SK-N-SH (cell line): ENCODE results near the gene SPSB3. TPM values are rescaled to one million over a fixed set of nuclear protein-coding genes. Genes with fewer than 3 reads are reported as not detected.

Source experiments
- CTCF ChIA-PET: fragments of 300-600, 350-600 bp; formaldehyde crosslinking; extraction: SDS; loops from one replicate; lab custom pipeline; 2021; lab: Yijun Ruan, JAX
- POLR2A ChIA-PET: fragments of 350-600 bp; sonication (Branson Sonifier 250); formaldehyde crosslinking; extraction: SDS; loops from one replicate; lab custom pipeline; 2020; ENCODE audit warnings: antibody characterized with exemption, inconsistent platforms; lab: Yijun Ruan, JAX
- DNase-seq: peaks from one replicate; pipeline ENCODE4 v3.0.0; 2012
- H2AFZ ChIP-seq: fragments of 200-600 bp; sonication (generic); 2 replicates; pipeline ENCODE4 v1.8.1; 2016; ENCODE audit warnings: antibody characterized with exemption, mild to moderate bottlenecking, low read depth
- H3F3A ChIP-seq: fragments of 200-600 bp; sonication (generic); replicated peaks from 2 replicates; pipeline ENCODE3; 2016; ENCODE audit warnings: antibody characterized with exemption, mild to moderate bottlenecking; ENCODE audit not compliant: insufficient read depth
- H3K27ac ChIP-seq, 2 experiments: fragments of 200-500 bp in 1 of 2; fragments of 200-600 bp in 1 of 2; sonication (Bioruptor generic) in 1 of 2; sonication (generic), shearing (Covaris generic) in 1 of 2; 2 replicates each; pipeline versions ENCODE4 v1.5.1 to v1.6.1; 2014 to 2016; ENCODE audit warnings: low read depth in 2 of 2, inconsistent platforms in 1 of 2, low read length in 1 of 2, mild to moderate bottlenecking in 1 of 2, mixed read lengths in 1 of 2
- H3K27me3 ChIP-seq: fragments of 200-600 bp; sonication (generic), shearing (Covaris generic); 2 replicates; pipeline ENCODE4 v1.6.1; 2016; ENCODE audit warnings: mixed run types; ENCODE audit not compliant: insufficient read depth
- H3K36me3 ChIP-seq, 2 experiments: fragments of 200-500 bp in 1 of 2; fragments of 200-600 bp in 1 of 2; sonication (Bioruptor generic) in 1 of 2; sonication (generic) in 1 of 2; replicated peaks in 1 of 2; 2 replicates each; pipeline versions ENCODE3 to v1.5.1; 2014 to 2016; ENCODE audit warnings: low read length in 1 of 2, mild to moderate bottlenecking in 1 of 2; ENCODE audit not compliant: insufficient read depth in 2 of 2, control insufficient read depth in 1 of 2
- H3K4me1 ChIP-seq, 2 experiments: fragments of 200-500 bp in 1 of 2; fragments of 200-600 bp in 1 of 2; sonication (Bioruptor generic) in 1 of 2; sonication (generic), shearing (Covaris generic) in 1 of 2; 2 replicates each; pipeline versions ENCODE4 v1.5.1 to v1.6.1; 2014 to 2016; ENCODE audit warnings: low read depth in 1 of 2, low read length in 1 of 2, mixed run types in 1 of 2; ENCODE audit not compliant: insufficient read depth in 2 of 2, control insufficient read depth in 1 of 2
- H3K4me2 ChIP-seq: fragments of 200-600 bp; sonication (generic), shearing (Covaris generic); 2 replicates; pipeline ENCODE4 v1.6.1; 2017; ENCODE audit warnings: mixed run types
- H3K4me3 ChIP-seq, 2 experiments: fragments of 200-500 bp in 1 of 2; fragments of 200-600 bp in 1 of 2; sonication (Bioruptor generic) in 1 of 2; sonication (generic), shearing (Covaris generic) in 1 of 2; 2 replicates each; pipeline versions ENCODE4 v1.5.1 to v1.8.1; 2014 to 2016; ENCODE audit warnings: low read depth in 2 of 2, inconsistent platforms in 1 of 2, low read length in 1 of 2, mild to moderate bottlenecking in 1 of 2, mixed read lengths in 1 of 2, moderate library complexity in 1 of 2
- H3K79me2 ChIP-seq: fragments of 200-600 bp; sonication (generic); 2 replicates; pipeline ENCODE4 v1.8.1; 2017; ENCODE audit warnings: mild to moderate bottlenecking; ENCODE audit not compliant: insufficient read depth
- H3K9ac ChIP-seq: fragments of 200-600 bp; sonication (generic); 2 replicates; pipeline ENCODE4 v1.6.1; 2017; ENCODE audit warnings: mixed run types
- H3K9me2 ChIP-seq: fragments of 200-600 bp; sonication (generic); 2 replicates; pipeline ENCODE4 v1.6.1; 2017; ENCODE audit warnings: mixed run types
- H3K9me3 ChIP-seq: fragments of 200-600 bp; sonication (generic); 2 replicates; pipeline ENCODE4 v1.6.1; 2017; ENCODE audit warnings: mixed run types, mild to moderate bottlenecking, moderate library complexity
- H4K20me1 ChIP-seq: fragments of 200-600 bp; sonication (generic); 2 replicates; pipeline ENCODE4 v1.6.1; 2017; ENCODE audit warnings: mild to moderate bottlenecking, mixed run types; ENCODE audit not compliant: insufficient read depth
- JUND ChIP-seq: IDR thresholded peaks from 2 replicates; pipeline ENCODE4 v1.4.0; 2012
- POLR2AphosphoS5 ChIP-seq: IDR thresholded peaks from 2 replicates; pipeline ENCODE4 v1.6.1; 2012; ENCODE audit warnings: low read depth, low read length
- RAD21 ChIP-seq: IDR thresholded peaks from 2 replicates; pipeline ENCODE4 v1.6.1; 2012; ENCODE audit warnings: mild to moderate bottlenecking, low read length
- RCOR1 ChIP-seq: fragments of 150-350 bp; IDR thresholded peaks from 2 replicates; pipeline ENCODE4 v1.6.1; 2017; ENCODE audit warnings: antibody characterized with exemption, low read length
- ZBTB33 ChIP-seq: IDR thresholded peaks from 2 replicates; pipeline ENCODE4 v1.4.0; 2012; ENCODE audit warnings: low read depth, borderline replicate concordance
- WGBS: methylation state at CpG from one replicate; pipeline ENCODE4 v1.1.6; 2017; ENCODE audit warnings: low lambda C conversion rate; 5-methylcytosine and 5-hydroxymethylcytosine counted together
- polyA plus RNA-seq, 3 experiments: library from polyadenylated mRNA; depleted of rRNA; stranded (reverse); fragments of >200 nt; gene quantifications; 2 replicates each; pipeline ENCODE4 v1.2.3, GENCODE V29; 2012
- TF ChIP-seq, protein P1 (sequence below): IDR thresholded peaks from 2 replicates; pipeline ENCODE4 v1.6.1; 2012; ENCODE audit warnings: mild to moderate bottlenecking, low read depth, low read length, moderate library complexity

The SPSB3 gene
- polyA plus RNA-seq, 1 of the 3 experiments (the other 2 are of a cell fraction): 40.6 TPM

- WGBS: no CpG with 5 or more reads among the region's 33 CpGs
Measured at GRCh38 chr16:1792836-1793577, 10.6 kb upstream of the SPSB3 start.

DNA sequence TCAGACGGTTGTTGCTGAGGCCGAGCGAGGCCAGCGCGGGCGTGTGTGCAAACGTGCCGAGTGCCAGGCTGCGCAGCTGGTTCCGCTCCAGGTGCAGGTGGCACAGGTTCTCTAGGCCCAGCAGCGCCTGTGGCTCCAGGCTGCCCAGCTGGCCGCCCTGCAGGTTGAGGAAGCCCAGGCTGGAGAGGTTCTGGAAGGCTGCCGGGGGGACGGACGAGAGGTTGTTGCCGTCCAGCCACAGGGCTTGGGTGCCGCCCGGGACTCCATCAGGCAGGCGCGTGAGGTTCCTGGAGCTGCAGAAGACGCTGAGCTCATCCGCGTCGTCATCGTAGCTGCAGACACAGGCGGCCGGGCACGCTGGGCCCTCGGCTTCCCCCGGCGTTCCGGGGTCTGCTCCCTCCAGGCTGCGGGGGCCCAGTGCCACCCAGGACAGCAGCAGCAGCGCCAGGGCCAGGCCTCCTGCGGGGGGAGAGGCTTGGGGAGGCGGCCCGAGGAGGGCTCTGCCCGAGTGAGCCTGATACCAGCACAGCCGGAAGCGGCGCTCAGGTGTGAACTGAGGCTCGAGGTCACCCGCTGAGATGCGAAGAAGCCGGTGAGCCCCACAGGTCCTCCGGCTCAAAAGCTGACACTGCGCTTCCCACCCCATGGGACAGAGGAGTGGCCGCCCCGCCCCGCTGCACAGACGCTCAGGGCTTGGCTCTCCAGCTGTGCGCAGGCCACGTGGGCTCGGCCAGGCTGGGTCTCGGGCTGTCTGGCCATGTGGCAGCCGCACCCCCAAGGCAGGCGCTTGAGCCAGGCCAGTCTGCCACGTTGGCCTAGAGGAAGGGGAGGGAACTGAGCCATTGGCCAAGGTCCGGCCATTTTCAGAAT is 9.8 kb upstream of the SPSB3 start:
- no peak overlapping the region for H3K4me2 ChIP-seq
- TF ChIP-seq, protein P1, sequence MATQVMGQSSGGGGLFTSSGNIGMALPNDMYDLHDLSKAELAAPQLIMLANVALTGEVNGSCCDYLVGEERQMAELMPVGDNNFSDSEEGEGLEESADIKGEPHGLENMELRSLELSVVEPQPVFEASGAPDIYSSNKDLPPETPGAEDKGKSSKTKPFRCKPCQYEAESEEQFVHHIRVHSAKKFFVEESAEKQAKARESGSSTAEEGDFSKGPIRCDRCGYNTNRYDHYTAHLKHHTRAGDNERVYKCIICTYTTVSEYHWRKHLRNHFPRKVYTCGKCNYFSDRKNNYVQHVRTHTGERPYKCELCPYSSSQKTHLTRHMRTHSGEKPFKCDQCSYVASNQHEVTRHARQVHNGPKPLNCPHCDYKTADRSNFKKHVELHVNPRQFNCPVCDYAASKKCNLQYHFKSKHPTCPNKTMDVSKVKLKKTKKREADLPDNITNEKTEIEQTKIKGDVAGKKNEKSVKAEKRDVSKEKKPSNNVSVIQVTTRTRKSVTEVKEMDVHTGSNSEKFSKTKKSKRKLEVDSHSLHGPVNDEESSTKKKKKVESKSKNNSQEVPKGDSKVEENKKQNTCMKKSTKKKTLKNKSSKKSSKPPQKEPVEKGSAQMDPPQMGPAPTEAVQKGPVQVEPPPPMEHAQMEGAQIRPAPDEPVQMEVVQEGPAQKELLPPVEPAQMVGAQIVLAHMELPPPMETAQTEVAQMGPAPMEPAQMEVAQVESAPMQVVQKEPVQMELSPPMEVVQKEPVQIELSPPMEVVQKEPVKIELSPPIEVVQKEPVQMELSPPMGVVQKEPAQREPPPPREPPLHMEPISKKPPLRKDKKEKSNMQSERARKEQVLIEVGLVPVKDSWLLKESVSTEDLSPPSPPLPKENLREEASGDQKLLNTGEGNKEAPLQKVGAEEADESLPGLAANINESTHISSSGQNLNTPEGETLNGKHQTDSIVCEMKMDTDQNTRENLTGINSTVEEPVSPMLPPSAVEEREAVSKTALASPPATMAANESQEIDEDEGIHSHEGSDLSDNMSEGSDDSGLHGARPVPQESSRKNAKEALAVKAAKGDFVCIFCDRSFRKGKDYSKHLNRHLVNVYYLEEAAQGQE: no peak
- no peak for TF ChIP-seq ZBTB33

More at GRCh38 chr16:1792836-1793577, 10.6 kb upstream of the SPSB3 start:
- Histone ChIP-seq H3K27ac (no peak overlapping the region), H3K4me3 (no peak overlapping the region), H3K9ac (no peak overlapping the region), H2AFZ (no peak overlapping the region), H3K36me3 (peaks cover 0 to 28% of the 10 kb centered on the region in 2 experiments), H3K9me3 (no peaks in the 10 kb centered on the region), H3K79me2 (no peaks in the 10 kb centered on the region), H3F3A (no peaks in the 10 kb centered on the region), H4K20me1 (no peaks in the 10 kb centered on the region), H3K9me2 (no peaks in the 10 kb centered on the region), H3K4me2 (no peak overlapping the region), H3K4me1 (no peaks in the 10 kb centered on the region; a peak in 1 of 4 replicates), H3K27me3 (no peaks in the 10 kb centered on the region)
- CTCF ChIA-PET: interaction anchor here (1.4 kb wide), 1 partner anchor 9 kb away, joined by 5 read pairs; no protein-coding TSS in a partner anchor
- POLR2A ChIA-PET: interaction anchor here (2.1 kb wide), 1 partner anchor 11 kb away, joined by 8 read pairs; the partner anchor contains the start of genes NUBP2 and SPSB3
- TF ChIP-seq POLR2AphosphoS5 (no peak), JUND (no peak), RCOR1 (no peak), RAD21 (no peak)
- DNase-seq: no peak

More for the DNA sequence above, 9.8 kb upstream of the SPSB3 start:
- no peaks in the 10 kb centered on the region for H4K20me1 ChIP-seq
- H3K27ac ChIP-seq: no peak overlapping the region
- DNase-seq: no peak
- ChIA-PET POLR2A (interaction anchor here (2.1 kb wide), 1 partner anchor 10 kb away, joined by 8 read pairs; the partner anchor contains the start of genes NUBP2 and SPSB3), CTCF (interaction anchor here (0.7 to 1.4 kb wide), 2 partner anchors 8 to 10 kb away, joined by 3 to 5 read pairs; partner anchors contain the start of genes NUBP2 and SPSB3)
- H3K9me3 ChIP-seq: no peaks in the 10 kb centered on the region
- no peak overlapping the region for H2AFZ ChIP-seq
- no peak overlapping the region for H3K9ac ChIP-seq
- no peaks in the 10 kb centered on the region; a peak in 1 of 4 replicates for H3K4me1 ChIP-seq
- H3F3A ChIP-seq: no peaks in the 10 kb centered on the region
- H3K4me3 ChIP-seq: no peak overlapping the region
- H3K79me2 ChIP-seq: no peaks in the 10 kb centered on the region
- H3K27me3 ChIP-seq: no peaks in the 10 kb centered on the region
- peaks cover 0 to 34% of the 10 kb centered on the region in 2 experiments for H3K36me3 ChIP-seq
- H3K9me2 ChIP-seq: no peaks in the 10 kb centered on the region
- 93% methylated on average over 16 of the region's 59 CpGs for WGBS
